ENCODE results near the gene CACNA2D3.
"Not testable (repeated sequence)": the region's sequence is repeated elsewhere in the genome, so short reads cannot be mapped to it uniquely, and the experiment has no call there.

Gene CACNA2D3

GRCh38 chr3:55091381-55092225 lies 969.3 kb downstream of the CACNA2D3 start:
- TF ChIP-seq, protein P1, sequence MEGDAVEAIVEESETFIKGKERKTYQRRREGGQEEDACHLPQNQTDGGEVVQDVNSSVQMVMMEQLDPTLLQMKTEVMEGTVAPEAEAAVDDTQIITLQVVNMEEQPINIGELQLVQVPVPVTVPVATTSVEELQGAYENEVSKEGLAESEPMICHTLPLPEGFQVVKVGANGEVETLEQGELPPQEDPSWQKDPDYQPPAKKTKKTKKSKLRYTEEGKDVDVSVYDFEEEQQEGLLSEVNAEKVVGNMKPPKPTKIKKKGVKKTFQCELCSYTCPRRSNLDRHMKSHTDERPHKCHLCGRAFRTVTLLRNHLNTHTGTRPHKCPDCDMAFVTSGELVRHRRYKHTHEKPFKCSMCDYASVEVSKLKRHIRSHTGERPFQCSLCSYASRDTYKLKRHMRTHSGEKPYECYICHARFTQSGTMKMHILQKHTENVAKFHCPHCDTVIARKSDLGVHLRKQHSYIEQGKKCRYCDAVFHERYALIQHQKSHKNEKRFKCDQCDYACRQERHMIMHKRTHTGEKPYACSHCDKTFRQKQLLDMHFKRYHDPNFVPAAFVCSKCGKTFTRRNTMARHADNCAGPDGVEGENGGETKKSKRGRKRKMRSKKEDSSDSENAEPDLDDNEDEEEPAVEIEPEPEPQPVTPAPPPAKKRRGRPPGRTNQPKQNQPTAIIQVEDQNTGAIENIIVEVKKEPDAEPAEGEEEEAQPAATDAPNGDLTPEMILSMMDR (conservative IDR thresholded peaks at IDR 0.05; ENCODE audit: low read length), result no peak
- peak; percentile 83 for DNase-seq (ENCODE audit: low read depth)
- no peak overlapping the region for H3K4me3 ChIP-seq (ENCODE audit: low read length)

GRCh38 chr3:55094676-55095075 lies 972.3 kb downstream of the CACNA2D3 start:
- peak; percentile 70 for DNase-seq (ENCODE audit: low read depth)
- TF ChIP-seq, protein P1 (conservative IDR thresholded peaks at IDR 0.05; ENCODE audit: low read length), result no peak
- no peak overlapping the region for H3K4me3 ChIP-seq (ENCODE audit: low read length)

DNA sequence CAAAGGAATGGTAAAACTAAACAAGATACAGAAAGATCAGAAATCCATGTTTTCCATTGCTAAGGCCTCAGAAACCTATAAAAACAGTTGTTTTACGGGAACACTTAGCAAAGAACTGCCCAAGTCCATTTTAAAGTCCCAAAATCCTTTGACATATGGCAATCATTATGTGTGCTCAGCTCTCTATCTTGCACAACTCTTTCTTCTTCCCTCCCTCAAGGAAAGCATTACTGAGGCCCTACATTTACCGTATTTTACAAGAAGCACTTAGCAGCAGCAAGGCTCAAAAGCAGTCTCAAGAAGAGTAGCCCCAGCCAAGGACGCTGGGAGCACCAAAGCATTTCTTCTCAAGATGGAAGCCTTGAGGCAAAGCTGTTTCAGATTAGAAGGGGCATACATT lies 975.1 kb downstream of the CACNA2D3 start:
- TF ChIP-seq, protein P1 (conservative IDR thresholded peaks at IDR 0.05; ENCODE audit: low read length), result no peak
- H3K4me3 ChIP-seq (ENCODE audit: low read length), result no peak overlapping the region
- peak; percentile 73 for DNase-seq (ENCODE audit: low read depth)

DNA sequence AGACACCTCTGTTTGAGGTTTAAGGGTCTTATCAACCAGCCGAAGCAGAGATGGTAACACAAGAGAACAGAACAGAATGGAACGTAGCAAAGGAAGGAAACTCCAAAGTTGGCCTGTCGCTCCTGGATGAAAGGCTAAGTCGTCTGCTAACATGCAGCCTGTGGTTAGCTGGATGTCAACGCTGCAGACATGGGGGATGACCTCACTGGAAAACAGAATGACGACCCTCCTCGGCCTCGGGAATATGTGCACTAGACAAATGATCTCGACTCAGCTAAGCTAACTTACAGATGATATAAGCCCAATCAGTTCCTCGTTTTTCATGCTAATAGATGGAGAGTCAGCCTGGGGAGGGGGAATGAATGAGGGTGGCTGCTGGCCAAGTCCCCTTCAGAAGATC lies 983.3 kb downstream of the CACNA2D3 start:
- no peak overlapping the region for H3K4me3 ChIP-seq (ENCODE audit: low read length)
- TF ChIP-seq, protein P1 (conservative IDR thresholded peaks at IDR 0.05; ENCODE audit: low read length), result no peak
- DNase-seq (ENCODE audit: low read depth), result no peak

DNA sequence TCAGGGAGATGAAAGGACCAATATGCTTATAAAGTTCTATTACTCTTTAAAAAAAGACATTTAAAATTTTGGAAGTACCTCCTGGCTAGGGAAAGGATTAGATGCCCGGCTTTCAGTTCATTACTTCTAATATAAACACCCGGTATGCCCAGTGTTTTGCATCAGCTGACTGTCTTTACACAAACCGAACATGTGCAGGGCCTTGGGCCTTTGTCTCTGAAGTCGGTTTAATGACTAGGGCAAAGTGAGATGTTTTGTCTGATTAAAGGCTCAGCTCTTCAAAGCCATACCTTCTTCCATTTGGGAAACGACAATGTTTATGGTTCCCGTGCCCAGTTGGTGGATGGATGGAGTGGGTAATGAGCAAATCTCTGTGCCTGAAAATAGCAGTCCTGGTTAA lies 984.8 kb downstream of the CACNA2D3 start:
- H3K4me3 ChIP-seq (ENCODE audit: low read length), result no peak overlapping the region
- DNase-seq (ENCODE audit: low read depth), result no peak
- TF ChIP-seq, protein P1 (conservative IDR thresholded peaks at IDR 0.05; ENCODE audit: low read length), result no peak

DNA sequence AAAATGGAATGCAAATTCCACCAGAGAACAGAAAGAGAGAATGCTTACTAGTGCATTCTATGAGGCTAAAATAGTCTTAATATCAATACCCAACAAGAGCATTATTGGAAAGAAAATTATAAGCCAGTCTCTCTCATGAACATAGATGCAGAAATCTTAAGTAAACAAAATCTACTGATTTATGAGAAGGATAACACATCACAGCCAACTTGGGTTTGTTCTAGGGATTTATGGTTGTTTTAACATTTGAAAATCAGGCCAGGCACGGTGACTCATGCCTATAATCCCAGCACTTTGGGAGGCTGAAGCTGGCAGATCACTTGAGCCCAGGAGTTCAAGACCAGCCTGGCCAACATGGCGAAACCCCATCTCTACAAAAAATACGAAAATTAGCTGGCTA lies 989.6 kb downstream of the CACNA2D3 start:
- not testable (repeated sequence) for H3K4me3 ChIP-seq (ENCODE audit: low read length); DNase-seq (ENCODE audit: low read depth)

- no peak overlapping the region for H3K4me3 ChIP-seq (ENCODE audit: low read length)
- no peak for DNase-seq (ENCODE audit: low read depth)
- TF ChIP-seq, protein P1 (conservative IDR thresholded peaks at IDR 0.05; ENCODE audit: low read length), result no peak
Observed at GRCh38 chr3:55118451-55118850, 996.1 kb downstream of the CACNA2D3 start.
